HG03175 (cell line): Measurements from ENCODE around the gene PSMD4.
A peak's percentile ranks its signal among the peaks of the same experiment; 100 is the strongest.
"Not testable (repeated sequence)": the region's sequence is repeated elsewhere in the genome, so short reads cannot be mapped to it uniquely, and the experiment has no call there.

Experiments
- ATAC-seq: cut with Tn5 transposase; IDR thresholded peaks from one replicate; pipeline ENCODE4 v1.9.1; 2021; ENCODE audit warnings: mild to moderate bottlenecking, moderate library complexity; ENCODE audit not compliant: unreplicated experiment

Gene PSMD4

DNA sequence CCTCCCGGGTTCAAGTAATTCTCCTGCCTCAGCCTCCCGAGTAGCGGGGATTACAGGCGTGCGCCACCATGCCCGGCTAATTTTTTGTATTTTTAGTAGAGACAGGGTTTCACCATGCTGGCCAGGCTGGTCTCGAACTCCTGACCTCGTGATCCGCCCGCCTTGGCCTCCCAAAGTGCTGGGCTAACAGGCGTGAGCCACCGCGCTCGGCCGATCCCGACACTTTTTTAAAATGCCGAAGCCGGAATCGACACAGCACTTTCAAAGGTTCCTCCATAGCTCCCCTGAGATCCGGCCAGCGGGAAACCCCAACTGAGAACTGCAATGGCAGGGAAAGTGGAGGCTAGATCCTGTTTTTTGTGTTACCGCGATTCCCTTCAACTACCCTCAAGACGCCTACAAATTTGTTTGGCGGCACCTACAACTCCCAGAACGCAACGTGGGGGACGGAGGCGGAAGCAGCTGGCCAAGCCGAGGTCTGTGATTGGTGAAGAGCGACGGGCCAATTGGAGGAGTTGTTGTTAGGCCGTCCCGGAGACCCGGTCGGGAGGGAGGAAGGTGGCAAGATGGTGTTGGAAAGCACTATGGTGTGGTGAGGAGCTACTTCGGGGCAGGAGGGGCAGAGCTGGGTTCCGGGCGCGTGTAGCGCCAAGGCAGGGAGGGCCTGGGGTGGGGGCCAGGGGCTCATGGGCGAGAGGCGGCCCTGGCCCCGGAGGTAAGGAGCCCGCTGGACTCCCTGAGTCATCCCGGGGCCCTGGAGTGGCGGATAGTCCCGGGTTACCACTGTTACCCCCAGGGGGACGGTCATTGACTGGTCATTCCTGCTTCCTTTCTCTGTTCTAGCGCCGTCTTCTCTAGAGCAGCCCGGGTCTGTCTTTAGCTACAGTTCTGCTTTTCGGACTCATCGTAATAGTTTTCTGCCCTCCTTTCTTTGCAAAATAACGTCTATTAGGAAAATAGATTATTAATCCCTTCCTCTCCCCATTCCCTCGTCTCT is at the start of gene PSMD4:
TSS of gene PSMD4 (plus strand) at position 518 of the 997 bp plus-strand sequence. CDS start at position 567, 49 bp downstream.
- peak; percentile 92 for ATAC-seq

DNA sequence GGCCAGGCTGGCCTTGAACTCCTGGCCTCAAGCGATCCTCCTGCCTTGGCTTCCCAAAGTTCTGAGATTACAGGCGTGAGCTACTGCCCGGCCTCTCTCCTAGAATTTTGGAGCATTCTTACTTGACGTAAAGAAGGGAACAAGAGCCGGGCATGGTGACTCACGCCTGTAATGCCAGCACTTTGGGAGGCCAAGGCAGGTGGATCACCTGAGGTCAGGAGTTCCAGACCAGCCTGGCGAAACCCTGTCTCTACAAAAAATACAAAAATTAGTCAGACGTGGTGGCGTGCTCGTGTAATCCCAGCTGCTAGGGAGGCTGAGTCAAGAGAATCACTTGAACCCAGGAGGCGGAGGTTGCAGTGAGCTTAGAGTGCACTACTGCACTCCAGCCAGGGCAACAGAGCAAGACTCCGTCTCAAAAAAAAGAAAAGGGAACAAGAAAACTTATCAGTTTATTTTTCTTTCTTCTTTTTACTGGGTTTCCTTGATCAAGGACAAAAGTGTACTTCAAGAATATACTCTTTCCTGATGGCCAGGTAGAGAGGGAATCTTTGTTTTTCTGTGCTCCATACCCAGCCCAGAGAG is 49.1 kb upstream of the PSMD4 start:
- ATAC-seq, result not testable (repeated sequence)

DNA sequence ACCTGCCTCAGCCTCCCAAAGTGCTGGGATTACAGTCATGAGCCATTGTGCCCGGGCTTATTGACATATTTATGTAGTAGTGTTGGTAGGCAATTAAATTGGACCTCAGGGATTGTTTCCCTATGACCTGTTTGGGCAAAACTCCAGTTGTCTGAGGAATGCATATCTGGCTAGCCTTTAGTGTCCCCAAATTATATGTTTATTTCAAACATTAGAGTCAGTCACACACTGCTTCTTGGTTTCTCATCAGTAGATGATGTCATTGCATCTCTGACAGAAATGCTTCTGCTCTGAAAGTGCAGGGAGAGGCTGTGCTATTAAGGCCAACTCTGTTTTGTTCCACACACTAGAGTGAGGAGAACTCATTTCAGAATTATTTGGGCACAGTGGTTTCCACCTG is 43.7 kb upstream of the PSMD4 start:
- ATAC-seq, result no peak

DNA sequence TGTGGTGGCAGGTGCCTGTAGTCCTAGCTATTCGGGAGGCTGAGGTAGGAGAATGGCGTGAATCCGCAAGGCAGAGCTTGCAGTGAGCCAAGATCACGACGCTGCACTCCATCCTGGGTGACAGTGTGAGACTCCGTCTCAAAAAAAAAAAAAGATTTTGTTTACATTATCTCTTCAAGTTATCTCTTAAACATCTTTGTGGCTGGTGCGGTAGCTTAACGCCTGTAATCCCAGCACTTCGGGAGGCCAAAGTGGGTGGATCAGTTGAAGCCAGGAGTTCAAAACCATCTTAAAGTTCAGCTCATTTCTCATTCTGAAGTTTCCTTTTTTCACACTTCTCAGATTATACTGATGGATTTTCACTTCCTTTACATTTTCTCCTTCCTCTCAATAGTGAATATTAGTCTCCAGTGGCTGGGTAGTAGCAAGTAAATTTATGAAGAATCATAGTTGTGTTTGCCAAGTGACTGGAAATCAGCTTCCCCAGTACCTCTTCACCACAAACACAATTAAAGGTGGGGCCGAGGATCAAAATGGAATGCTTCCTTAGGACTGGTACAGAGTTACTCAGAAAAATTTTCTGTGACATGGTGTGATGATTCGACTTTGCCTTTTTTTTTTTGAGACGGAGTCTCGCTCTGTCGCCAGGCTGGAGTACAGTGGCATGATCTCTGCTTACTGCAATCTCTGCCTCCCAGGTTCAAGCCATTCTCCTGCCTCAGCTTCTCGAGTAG is 42.4 kb upstream of the PSMD4 start:
- no peak for ATAC-seq

DNA sequence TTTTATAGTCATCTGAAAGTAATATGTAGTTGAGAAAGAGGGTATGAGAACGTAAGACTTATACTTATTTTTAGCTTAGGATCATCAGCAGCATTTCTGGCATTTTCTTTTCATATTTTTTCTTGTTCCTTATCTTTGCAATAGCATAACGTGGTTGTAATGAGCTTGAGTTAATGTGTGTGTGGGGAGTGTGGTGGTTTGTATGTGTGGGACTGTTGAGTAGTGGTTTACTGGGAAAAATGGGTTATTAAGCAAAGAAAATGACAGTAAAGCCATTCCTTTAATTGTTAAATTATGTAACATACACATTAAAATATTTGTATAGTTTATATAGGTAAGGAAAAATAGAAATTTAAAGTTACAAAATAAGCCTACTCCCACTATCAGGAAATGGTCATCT is 41.0 kb upstream of the PSMD4 start:
- no peak for ATAC-seq

DNA sequence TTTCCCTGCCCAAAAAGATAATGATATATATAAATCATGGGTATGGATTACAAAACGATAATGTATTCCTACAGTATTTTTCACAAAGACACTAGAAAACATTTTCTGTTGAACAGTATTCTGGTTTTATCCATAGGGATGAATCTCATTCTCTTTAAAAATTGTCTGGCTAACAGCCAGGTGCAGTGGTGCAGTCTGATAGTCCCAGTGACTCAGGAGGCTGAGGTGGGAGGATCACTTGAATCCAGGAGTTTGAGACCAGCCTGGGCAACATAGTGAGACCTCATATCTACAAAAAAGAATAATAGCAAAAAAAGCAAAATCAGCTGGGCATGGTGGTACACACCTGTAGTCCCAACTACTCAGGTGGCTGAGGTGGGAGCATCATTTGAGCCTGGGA is 32.9 kb upstream of the PSMD4 start:
- no peak for ATAC-seq

DNA sequence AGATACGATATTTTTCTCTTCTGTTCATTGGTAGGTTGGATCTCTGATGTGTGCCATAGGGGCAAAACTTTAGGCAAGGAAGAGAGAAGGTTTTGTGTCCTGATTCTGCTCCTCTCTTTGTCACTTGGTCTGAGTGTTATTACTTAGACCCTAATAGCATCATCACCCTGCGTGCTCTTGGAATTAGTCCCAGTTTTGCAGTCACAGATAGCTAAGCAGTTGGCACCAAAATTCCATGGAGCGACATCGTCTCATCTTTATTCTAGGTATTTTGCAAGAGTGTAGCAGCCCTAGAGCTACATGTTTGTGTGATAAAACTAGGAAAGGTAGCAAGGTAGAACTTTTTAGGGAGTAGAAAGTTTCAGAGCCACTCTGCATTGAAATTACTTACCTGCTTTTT is 32.4 kb upstream of the PSMD4 start:
- ATAC-seq, result no peak

DNA sequence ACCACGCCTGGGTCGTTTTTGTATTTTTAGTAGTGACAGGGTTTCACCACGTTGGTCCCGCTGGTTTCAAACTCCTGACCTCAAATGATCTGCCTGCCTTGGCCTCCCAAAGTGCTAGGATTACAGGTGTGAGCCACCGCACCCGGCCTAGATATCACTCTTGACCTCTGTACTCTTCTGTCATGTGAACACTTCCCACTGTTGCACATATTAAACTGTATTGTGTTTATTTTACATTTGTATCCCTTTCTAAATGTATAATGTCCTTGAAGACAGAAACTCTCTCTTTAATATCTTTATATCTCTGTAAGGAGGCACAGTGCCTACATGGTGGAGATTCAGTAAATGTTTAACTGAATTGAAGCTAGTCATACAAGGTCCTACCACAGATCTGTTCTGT is 19.3 kb upstream of the PSMD4 start:
- ATAC-seq, result no peak

DNA sequence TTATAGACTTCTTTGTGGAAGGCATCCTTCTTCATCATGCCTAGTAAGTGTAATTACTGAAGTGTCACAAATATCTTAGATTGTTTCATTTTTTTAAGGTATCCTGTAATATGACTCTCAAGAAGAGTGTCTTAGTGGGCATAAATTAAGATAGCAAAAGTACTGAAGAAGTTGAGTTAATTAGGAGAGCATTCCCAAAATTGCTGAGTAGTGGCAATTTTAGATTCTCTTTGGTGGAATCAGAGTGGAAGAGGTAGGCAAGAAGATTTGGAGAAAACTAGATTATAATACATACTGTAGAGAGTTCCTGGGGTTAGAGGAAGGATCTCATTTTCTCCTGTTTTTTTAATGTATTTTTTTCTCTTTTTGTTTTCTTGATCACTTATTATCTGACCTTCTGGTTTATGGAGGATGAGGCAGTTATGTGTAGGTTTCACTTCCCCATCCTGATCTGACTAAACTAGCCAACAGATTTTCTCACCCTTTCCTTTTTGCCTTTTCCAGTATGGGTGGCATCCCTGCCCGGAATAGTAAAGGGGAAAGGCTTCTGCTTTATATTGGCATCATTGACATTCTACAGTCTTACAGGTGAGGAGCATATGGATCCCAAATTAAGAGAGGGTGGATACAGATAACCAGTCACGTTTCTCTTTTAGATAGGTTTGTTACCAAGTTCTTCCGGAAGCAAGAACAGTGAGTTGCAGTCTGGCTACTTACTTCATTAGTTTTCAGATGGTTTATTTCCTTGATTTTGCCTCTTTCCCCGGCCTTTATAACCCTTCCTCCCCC is 16.7 kb upstream of the PSMD4 start:
- ATAC-seq, result no peak

DNA sequence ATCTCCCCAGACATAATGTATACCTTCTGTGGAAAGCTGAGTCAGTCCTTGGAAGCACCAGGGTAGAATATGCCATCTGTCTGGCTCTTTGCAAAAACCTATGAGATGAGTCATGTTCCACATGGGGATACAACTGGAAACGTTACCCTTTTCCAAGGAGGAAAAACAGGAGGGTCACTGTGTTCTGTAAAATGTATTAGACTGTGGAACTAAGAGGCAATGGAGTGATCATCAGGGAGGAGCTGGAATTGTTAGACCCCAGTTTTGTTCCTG is 16.1 kb upstream of the PSMD4 start:
- ATAC-seq, result no peak

DNA sequence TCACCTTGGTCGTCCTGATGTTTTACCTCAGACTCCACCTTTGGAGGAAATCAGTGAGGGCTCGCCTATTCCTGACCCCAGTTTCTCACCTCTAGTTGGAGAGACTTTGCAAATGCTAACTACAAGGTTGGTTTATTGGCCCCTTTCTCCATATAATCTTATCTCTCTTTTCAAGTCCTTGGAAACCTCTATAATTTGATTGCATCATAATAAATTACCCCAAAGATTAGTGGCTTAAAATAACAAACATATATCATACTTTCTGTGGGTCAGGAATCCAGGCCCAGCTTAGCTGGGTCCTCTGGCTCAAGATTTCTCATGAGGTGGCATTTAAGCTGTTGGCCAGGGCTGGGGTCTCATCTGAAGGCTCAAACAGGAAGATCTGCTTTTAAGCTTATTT is 12.1 kb upstream of the PSMD4 start:
- no peak for ATAC-seq

DNA sequence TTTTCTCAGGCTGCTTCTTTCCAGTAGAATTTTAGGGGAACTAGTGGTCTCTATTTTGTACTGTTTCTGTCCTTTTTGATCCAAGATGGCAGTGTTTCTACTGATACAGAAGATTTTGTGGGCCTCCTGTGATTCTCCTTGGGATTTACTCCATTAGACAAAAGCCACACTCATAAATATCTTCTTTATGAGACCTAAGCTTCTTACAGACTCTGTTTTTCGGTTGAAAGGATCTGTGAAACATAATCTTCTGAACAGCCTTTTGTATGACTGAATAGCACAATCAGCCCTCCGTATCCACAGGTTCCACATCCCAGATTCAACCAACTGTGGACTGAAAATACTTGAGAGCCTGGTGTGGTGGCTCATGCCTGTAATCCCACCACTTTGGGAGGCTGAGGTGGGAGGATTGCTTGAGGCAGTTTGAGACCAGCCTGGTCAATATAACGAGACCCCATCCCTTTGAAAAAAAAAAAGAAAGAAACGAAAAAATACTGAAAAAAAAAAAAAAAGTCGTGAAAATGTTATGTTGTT is 10.8 kb upstream of the PSMD4 start:
- no peak for ATAC-seq

DNA sequence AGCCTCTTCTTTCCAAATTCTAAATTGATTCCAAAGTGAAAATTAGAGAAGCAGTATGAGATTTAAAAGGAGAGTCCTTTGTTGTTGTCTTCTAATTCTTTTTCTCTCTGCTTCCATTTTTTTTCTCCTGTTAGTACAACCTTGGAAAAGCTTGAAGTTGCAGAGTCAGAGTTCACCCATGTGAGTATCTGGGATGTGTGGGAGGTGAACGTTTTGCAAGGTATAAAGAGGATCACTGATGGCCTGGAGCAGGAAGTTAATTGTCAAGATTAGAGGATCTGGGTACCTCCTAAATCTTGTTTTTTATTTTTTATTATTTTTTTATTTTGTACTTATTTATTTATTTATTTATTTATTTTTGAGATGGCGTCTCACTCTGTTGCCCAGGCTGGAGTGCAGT is 7.7 kb upstream of the PSMD4 start:
- no peak for ATAC-seq

DNA sequence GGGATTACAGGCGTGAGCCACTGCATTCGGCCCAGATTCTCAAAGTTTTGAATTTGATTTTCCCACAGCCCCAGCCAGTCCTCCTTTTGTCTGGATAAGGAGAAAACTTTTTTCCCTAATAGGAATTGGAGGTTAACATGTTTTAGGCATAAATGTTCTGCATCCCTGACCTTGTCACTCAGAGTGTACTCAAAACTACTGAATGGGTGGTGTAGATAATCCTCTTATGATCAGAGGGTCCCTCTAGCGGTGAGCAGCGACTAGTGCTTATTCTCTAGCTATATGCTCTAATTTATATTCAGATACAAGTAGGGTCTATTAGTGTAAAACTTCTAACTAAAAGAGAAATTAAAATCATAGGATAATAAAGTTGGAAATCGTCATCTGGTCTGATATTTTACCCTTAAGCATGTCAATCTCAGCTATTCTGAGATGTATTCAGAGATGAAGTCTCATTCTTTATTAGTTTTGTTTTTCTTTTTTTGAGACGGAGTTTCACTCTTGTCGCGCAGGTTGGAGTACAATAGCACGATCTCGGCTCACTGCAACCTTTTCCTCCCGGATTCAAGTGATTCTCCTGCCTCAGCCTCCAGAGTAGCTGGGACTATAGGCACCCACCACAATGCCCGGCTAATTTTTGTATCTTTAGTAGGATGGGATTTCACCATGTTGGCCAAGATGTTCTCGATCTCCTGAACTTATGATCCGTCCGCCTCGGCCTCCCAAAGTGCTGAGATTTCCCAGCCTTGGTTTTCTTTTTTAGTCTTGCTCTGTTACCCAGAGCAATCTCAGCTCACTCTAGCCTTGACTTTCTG is 2.7 kb upstream of the PSMD4 start:
- ATAC-seq, result peak; percentile 35

DNA sequence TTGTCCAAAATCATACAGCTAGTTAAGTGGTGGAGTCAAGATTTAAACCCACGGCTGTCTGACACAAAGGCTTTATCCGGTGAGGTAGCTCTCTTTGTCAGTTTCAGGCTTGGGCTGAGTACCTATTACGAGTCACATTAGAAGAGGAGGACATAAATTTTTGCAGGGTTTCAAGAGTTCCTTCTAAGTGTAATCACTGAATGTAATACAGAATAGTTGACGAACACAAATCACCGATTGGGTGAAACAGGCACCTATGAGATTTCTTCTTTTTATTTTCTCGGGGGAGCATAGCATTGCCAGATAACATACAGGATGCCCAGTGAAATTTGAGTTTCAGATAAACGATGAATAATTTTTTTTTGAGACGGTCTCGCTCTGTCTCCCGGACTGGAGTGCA is 847 bp downstream of the PSMD4 start:
- no peak for ATAC-seq

DNA sequence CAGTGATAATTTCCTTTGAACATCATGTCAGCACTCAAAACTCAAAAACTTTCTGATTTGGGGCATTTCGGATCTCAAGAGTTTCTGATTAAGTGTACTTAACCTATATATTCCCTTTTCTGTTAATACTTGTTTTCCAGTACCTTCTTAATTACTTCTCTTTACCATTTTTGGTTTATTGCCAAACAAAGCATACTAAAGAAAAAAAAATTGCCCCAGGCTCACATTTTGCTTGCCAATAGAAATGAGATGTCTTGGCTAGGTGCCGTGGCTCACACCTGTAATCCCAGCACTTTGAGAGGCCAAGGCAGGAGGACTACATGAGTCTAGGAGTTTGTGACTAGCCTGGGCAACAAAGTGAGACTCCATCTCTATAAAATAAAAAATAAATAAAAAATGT is 4.8 kb downstream of the PSMD4 start:
- ATAC-seq, result no peak

DNA sequence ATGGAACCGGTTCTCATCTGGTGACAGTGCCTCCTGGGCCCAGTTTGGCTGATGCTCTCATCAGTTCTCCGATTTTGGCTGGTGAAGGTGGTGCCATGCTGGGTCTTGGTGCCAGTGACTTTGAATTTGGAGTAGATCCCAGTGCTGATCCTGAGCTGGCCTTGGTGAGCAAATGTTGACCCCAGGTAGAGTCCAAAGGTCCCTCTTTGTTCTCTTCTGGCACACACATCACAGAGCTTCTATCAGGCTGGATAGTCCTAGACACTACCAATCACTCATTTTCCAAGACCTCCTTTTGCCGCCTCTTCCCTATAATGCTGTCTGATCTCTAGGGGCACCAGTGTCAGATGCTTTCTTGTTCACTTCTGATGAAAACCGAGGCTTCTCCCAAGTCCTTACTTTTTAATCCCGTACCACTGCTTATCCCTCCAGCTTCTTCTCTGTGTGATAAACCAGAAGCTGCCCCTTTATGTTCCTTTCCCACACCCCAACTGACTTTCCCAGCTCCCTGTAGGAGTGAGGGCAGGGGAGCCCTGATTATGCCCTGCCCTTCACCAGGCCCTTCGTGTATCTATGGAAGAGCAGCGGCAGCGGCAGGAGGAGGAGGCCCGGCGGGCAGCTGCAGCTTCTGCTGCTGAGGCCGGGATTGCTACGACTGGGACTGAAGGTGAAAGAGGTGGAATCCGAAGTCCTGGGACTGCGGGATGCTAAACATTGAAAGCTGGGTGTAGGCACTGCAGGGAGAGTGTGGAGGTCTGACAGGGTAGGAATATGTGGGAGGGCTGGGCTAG is 11.1 kb downstream of the PSMD4 start:
- no peak for ATAC-seq

DNA sequence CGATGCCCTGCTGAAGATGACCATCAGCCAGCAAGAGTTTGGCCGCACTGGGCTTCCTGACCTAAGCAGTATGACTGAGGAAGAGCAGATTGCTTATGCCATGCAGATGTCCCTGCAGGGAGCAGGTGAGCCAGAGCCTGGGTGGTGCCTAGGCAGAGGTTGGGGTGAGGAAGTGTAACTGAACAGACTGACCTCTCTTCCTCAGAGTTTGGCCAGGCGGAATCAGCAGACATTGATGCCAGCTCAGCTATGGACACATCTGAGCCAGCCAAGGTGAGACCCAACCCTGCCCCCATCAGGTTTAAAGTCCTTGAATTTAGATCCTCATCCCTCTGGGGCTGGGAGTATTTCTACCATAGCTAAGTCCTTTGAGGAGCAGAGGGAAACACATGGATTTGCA is 11.8 kb downstream of the PSMD4 start:
- no peak for ATAC-seq

DNA sequence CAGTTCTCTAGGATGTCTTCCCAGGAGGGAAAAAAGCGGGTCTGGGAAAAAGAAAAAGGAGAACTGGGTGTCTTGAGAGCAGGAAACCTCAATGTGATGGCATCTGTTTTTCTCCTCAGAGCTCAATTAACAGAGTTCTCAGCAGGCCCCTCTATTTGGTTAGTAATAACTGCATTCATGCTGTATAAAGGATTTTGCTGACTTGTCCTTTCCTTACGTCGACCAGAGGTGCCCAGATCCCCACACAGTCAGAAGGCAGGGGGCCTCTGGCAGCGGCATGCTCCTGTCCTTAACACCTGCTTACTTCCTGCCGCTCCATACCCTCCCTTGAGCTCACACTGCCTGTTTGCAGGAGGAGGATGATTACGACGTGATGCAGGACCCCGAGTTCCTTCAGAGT is 12.3 kb downstream of the PSMD4 start:
- no peak for ATAC-seq
